GM19035 (cell line): Measurements from ENCODE around the gene STXBP1.

Experiments
- ATAC-seq: cut with Tn5 transposase; IDR thresholded peaks from one replicate; pipeline ENCODE4 v1.9.1; 2021; ENCODE audit not compliant: unreplicated experiment

STXBP1 gene

GRCh38 chr9:127651697-127652610 lies 39.9 kb downstream of the STXBP1 start:
- no peak for ATAC-seq

DNA sequence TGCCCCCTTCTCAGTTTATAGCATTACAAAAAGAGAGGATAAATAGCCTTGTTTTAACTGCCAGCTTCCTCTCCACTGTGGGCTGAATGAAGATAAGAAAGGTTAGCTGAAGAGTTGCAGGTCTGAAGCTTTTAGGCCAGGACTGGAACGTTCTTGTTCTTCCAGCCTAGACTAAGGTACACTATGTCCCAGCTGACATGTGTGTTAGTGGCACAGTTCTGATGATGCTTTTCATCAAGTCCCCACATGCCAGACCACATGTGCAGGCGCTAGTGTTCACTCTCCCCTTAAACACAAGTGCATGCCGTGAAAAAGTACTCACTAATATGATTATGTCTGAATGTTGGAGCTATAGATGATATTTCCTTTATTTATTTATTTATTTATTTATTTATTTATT lies 40.7 kb downstream of the STXBP1 start:
- no peak for ATAC-seq

GRCh38 chr9:127654619-127655018 lies 42.5 kb downstream of the STXBP1 start:
- no peak for ATAC-seq

DNA sequence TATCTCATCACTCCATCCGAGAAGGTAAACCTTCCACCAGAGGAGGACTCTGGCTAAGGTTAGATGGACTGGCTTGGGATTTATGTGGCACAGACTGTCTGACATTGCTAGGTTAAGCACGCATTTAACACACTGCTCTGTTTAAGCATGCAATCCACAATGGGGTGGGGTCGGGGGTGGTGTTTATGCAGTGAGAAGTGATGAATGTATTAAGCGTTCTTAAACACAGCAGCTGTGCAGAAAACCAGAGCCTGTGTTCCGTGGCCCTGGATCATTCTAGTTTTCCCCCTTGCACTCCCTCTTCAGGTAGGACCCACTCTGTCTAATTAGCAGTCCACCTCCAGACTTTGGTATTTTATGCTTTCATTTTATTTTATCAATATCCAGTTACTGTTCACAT lies 46.4 kb downstream of the STXBP1 start:
- ATAC-seq = no peak

GRCh38 chr9:127660886-127661741 lies 49.0 kb downstream of the STXBP1 start:
- no peak for ATAC-seq

DNA sequence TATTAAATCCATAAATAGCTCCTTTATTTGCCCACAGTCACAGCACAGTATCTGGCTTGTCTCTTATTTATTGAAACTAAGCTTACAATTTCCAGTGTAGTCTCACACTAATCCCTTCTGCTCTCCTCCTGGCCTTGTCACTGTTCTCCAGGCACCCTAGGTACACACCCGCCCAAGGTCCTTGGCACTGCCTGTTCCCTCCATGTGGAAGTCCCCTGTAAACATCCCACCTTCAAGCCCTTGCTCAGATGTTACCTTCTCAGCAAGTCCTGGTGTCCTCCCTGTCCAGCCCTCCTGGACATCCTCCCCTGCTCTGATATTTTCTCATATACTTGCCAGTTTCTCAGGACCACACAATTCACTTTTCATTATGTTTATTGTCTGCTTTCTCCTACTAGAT lies 50.5 kb downstream of the STXBP1 start:
- ATAC-seq = no peak

DNA sequence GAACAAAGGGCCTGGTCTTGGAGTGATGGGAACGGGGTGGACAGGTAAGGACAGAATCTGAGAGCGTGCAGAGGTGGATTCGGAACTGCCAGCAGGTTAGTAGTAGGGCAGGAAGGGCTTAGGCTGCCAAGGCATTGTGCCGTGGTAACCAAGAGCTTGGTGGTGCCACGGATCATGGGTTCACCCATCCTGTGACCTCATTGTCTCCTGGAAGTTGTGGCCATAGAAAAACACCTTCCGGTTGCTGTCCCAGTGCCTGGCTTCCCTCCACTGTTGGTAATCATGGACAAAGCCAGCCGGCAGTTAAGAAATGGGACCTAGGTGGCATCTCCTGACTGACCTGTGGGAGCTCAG lies 52.2 kb downstream of the STXBP1 start:
- ATAC-seq = no peak

GRCh38 chr9:127664678-127665507 lies 52.8 kb downstream of the STXBP1 start:
- ATAC-seq = no peak

- ATAC-seq = no peak
Measured at GRCh38 chr9:127667127-127667844, 55.2 kb downstream of the STXBP1 start.

GRCh38 chr9:127667906-127668305 lies 55.8 kb downstream of the STXBP1 start:
- no peak for ATAC-seq

- ATAC-seq = no peak
Measured at GRCh38 chr9:127673234-127673633, 61.2 kb downstream of the STXBP1 start.

DNA sequence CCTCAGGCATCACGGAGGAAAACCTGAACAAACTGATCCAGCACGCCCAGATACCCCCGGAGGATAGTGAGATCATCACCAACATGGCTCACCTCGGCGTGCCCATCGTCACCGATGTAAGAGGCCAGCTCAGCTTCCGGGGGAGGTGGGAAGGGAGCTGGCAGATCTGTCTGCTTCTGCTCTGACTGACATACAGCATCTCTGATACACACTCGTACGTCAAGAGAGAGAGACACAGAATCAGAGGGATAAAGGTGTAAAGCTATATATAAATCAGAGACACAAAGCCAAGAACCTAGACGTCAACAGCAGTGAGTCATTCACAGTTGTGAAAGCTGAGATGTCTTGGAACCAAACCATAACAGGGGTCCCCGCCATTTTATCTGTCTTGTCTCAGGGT lies 64.6 kb downstream of the STXBP1 start:
- no peak for ATAC-seq

DNA sequence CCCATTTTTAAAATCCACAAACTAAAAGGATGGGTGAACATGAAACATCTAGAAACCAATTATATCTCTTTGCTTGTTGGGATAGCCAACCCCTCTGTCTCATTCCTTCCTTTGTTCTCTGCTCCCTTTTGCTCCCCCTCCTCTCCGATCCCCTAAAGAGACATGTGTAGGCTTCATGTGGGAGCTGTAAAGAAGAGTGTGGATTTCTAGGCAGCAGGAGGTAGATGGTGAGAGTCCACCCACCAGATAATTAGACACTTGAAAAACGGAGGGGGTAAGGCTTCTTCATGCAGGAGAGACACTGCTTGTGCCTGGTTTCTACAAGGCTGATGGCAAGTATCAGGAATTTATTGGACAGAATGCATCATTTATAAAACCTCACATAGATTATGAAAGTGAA lies 67.4 kb downstream of the STXBP1 start:
- no peak for ATAC-seq

DNA sequence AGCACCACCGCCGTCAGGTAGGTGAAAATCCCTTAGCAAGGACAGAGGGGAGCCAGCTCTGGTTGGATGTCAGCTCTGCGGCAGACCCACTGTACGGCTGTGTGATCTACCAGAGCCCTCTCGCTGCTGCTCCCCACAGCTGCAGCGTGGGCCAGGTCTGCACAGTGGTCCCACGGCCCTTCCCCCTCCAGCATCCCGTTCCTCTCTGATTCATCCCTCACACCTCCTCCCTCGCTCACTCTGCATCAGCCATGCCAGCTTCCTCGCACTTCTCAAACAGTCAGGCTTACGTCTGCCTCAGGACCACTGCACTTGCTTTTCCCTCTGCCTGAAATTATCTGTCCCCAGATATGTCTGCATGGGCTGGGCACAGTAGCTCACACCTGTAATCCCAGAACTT lies 68.1 kb downstream of the STXBP1 start:
- ATAC-seq = no peak

GRCh38 chr9:127680846-127681245 lies 68.8 kb downstream of the STXBP1 start:
- no peak for ATAC-seq

DNA sequence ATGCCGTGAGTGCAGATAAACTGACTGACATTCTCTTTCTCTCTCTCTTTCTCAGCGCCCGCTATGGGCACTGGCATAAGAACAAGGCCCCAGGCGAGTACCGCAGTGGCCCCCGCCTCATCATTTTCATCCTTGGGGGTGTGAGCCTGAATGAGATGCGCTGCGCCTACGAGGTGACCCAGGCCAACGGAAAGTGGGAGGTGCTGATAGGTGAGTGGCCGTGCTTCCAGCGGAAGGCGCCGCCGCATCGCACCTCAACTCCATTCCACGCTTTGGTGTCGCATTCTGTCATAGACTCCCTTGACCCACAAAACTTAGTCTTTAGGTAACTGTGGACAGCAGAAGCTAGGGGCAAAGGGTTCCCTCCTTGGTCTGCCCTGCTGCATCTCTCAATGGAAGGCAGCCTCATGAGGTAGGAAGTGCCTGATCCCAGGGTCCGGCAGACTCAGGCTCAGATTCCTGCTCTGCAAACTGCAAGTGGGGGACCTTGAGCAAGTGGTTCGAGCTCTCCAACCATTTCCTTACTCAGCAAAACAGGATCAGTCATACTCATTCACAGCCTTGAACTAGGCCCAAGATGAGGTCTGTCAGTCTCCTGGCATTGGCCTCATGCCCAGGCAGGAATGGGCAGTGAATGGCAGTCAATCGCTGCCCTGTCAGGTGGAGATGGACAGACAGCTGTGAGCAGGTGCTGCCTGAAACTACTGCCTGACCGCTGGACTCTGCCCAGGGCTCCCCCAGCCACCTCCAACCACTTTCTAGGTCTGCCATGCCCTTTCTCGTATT lies 70.5 kb downstream of the STXBP1 start:
- no peak for ATAC-seq

- no peak for ATAC-seq
Measured at GRCh38 chr9:127683723-127684122, 71.6 kb downstream of the STXBP1 start.

- no peak for ATAC-seq
Measured at GRCh38 chr9:127684576-127684975, 72.5 kb downstream of the STXBP1 start.

- no peak for ATAC-seq
Measured at GRCh38 chr9:127686461-127687393, 74.7 kb downstream of the STXBP1 start.
